RWPE2 (cell line): ENCODE measurements around the gene TYW1.
"Not testable (repeated sequence)": the region's sequence is repeated elsewhere in the genome, so short reads cannot be mapped to it uniquely, and the experiment has no call there.

Experiments used
- ATAC-seq: fragments of 200-7000 bp; cut with Tn5 transposase; 3 replicates; pipeline ENCODE4 v1.9.1; 2021; ENCODE audit warnings: low read depth
- DNase-seq: peaks from one replicate; pipeline ENCODE4 v3.0.0-alpha.2; 2020; ENCODE audit warnings: low spot score
- H3K27ac ChIP-seq: fragments of 450-650 bp; 2 replicates; pipeline ENCODE4 v1.5.1; 2017; ENCODE audit warnings: mild to moderate bottlenecking; ENCODE audit not compliant: poor library complexity, severe bottlenecking
- H3K27me3 ChIP-seq: fragments of 250-450 bp; sonication (Bioruptor Pico); 2 replicates; pipeline ENCODE4 v1.5.1; 2021; ENCODE audit warnings: mild to moderate bottlenecking, moderate library complexity; ENCODE audit not compliant: insufficient read depth, poor library complexity, severe bottlenecking
- H3K36me3 ChIP-seq: fragments of 250-450 bp; sonication (Bioruptor Pico); 2 replicates; pipeline ENCODE4 v1.5.1; 2020; ENCODE audit warnings: low read depth, mild to moderate bottlenecking, moderate library complexity
- H3K4me1 ChIP-seq: fragments of 250-450 bp; sonication (Bioruptor Pico); 2 replicates; pipeline ENCODE4 v1.5.1; 2021; ENCODE audit warnings: mild to moderate bottlenecking, moderate library complexity; ENCODE audit not compliant: insufficient read depth, poor library complexity, severe bottlenecking
- H3K4me3 ChIP-seq: fragments of 250-450 bp; sonication (Bioruptor Pico); 2 replicates; pipeline ENCODE4 v1.5.1; 2021; ENCODE audit warnings: mild to moderate bottlenecking, moderate library complexity; ENCODE audit not compliant: severe bottlenecking
- H3K9me3 ChIP-seq: fragments of 250-450 bp; sonication (Bioruptor Pico); 2 replicates; pipeline ENCODE4 v1.5.1; 2021; ENCODE audit warnings: mild to moderate bottlenecking, moderate library complexity; ENCODE audit not compliant: severe bottlenecking
- TF ChIP-seq, protein P1 (sequence below): fragments of 450-650 bp; IDR thresholded peaks from one replicate; pipeline ENCODE4 v1.5.1; 2017; ENCODE audit warnings: mild to moderate bottlenecking, moderate library complexity; ENCODE audit not compliant: poor library complexity, severe bottlenecking

Gene TYW1

DNA sequence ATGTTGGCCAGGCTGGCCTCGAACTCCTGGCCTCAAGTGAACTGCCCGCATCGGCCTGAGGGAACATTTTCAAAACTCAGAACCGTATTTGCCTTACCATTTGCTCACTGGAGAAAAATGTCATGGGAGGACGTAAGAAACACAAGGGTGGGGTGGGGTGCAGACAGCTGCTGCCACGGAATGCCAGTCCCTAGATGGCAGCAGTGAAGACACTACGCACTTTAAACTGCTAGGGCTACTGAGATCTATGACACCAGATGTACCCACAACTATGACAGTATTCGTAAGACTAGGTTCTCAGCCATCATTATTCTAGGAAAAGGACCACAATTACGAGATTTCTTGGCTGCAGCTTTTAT, 2.0 kb upstream of the TYW1 start:
- TF ChIP-seq, protein P1, sequence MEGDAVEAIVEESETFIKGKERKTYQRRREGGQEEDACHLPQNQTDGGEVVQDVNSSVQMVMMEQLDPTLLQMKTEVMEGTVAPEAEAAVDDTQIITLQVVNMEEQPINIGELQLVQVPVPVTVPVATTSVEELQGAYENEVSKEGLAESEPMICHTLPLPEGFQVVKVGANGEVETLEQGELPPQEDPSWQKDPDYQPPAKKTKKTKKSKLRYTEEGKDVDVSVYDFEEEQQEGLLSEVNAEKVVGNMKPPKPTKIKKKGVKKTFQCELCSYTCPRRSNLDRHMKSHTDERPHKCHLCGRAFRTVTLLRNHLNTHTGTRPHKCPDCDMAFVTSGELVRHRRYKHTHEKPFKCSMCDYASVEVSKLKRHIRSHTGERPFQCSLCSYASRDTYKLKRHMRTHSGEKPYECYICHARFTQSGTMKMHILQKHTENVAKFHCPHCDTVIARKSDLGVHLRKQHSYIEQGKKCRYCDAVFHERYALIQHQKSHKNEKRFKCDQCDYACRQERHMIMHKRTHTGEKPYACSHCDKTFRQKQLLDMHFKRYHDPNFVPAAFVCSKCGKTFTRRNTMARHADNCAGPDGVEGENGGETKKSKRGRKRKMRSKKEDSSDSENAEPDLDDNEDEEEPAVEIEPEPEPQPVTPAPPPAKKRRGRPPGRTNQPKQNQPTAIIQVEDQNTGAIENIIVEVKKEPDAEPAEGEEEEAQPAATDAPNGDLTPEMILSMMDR, result peak; percentile 69
- H3K9me3 ChIP-seq, DNase-seq, H3K27me3 ChIP-seq, H3K4me1 ChIP-seq: not testable (repeated sequence)
- Histone ChIP-seq H3K36me3 (peaks cover 34% of the 10 kb centered on the region), H3K27ac (peak overlapping the region; percentile 83), H3K4me3 (peak overlapping the region; percentile 60)
- ATAC-seq, result peak; percentile 49

DNA sequence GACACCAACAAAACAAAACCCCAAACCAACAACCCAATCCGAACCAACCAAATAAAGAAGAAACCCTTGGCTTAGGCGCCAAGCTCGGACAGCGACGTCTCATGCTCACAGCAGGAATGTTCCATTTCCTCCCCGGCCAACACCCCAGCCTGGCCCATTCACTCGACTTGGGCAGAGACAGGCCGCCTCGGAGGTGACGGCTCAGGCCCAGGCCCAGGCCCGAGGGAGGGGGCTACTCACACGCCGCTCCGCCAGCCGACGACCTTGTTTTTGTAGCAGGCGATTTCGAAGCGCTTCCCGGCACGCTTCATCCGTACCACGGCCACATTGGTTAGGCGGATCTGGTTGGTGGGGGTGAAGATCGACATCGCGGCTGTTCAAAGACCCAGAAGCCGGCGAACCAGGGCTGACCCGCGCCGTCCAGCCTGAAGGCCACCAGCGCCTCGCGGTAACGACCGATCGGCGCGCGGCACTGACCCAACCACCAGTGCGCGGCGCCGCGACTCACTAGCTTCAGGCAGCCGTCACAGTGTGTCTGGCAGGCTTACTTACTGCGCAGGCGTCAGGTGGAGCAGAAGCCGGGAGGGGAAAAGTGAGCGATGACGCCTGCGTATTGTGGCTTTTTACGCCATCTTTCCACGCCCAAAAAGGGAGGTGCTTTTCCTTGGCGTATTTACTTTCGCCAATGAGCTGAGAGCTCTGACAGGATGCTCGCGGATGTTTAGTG, 1.4 kb upstream of the TYW1 start, which contains the start of gene SBDS:
TSS of gene SBDS (minus strand) at position 537 of the 727 bp plus-strand sequence. CDS start at position 368, 169 bp downstream.
- TF ChIP-seq, protein P1, result peak; percentile 45
- Histone ChIP-seq H3K27ac (peak within 1 kb of the TSS; percentile 83), H3K36me3 (peaks cover 30% of the 10 kb centered on the region), H3K4me3 (peak within 1 kb of the TSS; percentile 60)
- peak; percentile 52 for ATAC-seq
- H3K4me1 ChIP-seq, H3K9me3 ChIP-seq, H3K27me3 ChIP-seq: not testable (repeated sequence)
- DNase-seq, result peak; percentile 95

DNA sequence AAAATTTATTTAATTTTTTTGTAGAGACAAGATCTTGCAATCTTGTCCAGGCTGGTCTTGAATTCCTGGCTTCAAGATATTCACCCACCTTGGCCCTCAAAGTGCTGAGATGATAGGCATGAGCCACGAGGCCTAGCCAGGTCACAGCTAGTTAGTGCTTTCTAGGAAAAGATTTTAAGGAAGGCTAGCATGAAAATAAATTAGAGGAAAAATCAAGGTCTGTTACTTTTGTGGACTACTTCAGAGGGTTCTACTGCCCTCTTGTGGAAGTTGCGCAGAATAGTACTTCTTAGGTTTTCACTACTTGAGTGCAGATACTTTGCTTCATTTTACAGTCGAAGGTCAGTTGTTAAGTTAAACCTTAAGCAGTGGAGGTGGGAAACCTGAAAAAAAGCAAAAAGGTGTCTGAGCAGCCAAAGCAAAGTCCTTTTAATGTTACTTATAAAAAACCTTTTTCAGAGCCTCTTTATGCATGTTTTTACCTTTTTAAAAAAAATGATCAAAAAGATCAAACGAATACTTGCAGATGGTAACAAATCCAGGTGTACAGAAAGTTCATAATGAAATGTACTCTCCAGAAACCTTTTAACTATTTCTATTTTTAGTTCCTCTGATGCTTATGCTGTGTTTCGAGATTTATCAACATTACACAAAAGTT, 4.1 kb downstream of the TYW1 start:
- not testable (repeated sequence) for DNase-seq, H3K27ac ChIP-seq, H3K4me1 ChIP-seq, H3K4me3 ChIP-seq, ATAC-seq, H3K9me3 ChIP-seq, H3K27me3 ChIP-seq
- TF ChIP-seq, protein P1, result peak; percentile 54
- H3K36me3 ChIP-seq, result peaks cover 17% of the 10 kb centered on the region; the same call in 1 of the 2 replicates

DNA sequence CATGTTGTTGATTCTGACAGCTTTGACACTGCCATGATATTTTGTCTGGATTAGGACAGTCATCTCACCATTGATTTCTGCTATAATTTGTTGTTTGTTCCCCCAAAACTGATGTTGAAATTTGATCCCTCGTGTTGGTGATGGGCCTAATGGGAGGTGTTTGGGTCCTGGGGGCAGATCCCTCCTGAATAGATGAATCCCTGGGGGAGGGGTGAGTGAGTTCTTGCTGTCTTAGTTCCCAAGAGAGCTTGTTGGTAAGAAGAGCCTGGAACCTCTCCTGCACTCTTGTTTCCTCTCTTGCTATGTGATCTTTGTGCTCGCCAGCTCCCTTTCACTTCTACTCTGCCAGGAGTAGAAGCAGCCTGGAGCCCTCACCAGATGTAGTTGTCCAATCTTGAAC, 7.5 kb downstream of the TYW1 start:
- not testable (repeated sequence) for ATAC-seq, H3K4me3 ChIP-seq, H3K27me3 ChIP-seq, H3K27ac ChIP-seq, H3K4me1 ChIP-seq, H3K9me3 ChIP-seq, DNase-seq
- H3K36me3 ChIP-seq, result peaks cover 17% of the 10 kb centered on the region; the same call in 1 of the 2 replicates

DNA sequence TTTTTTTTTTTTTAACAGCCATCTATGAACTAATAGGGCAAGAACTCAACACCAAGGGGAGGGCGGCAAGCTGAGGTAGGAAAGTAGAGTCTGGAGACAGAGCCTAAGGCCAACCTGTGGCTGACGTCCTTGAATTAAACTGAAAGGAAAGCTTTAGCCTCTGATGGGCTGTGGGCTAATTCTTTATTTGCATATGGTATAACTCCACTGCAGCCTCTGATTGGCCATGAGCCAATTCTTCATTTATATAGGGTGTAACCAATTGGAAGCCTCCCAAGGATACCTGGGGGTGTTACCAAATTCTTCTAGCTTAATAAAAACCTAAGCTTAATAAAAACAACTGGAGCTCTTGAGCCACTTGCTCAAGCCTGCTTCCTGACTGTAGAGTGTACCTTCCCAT, 10.3 kb downstream of the TYW1 start:
- DNase-seq, result no peak
- Histone ChIP-seq H3K4me1 (no peaks in the 10 kb centered on the region), H3K36me3 (peaks cover 19% of the 10 kb centered on the region; the same call in 1 of the 2 replicates), H3K4me3 (no peak overlapping the region), H3K27ac (no peak overlapping the region), H3K27me3 (no peaks in the 10 kb centered on the region), H3K9me3 (no peaks in the 10 kb centered on the region)
- no peak for ATAC-seq
- TF ChIP-seq, protein P1, result no peak
